GM19452 (cell line): Measurements from ENCODE around the gene BNC2.

Experiments
- ATAC-seq: cut with Tn5 transposase; IDR thresholded peaks from one replicate; pipeline ENCODE4 v1.9.1; 2021; ENCODE audit not compliant: unreplicated experiment

Gene BNC2

DNA sequence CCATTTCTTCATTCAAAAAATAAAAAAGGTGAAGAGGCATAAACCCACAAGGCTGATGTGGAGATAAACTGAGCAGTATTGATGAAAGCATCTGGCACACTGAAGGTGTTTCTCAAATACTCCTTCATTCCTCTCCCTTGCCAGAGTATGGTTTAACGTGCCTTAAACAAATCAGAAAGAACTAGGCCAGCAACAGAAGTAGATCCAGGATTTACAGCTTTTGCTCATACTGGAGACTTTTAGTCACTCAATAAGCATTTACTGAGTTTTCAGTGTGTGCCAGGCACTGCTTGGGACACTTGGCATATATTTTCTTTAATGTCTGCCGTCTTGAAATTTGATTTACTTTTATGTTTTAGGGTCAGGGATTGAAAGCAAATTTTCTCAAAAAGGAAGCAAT, 53.0 kb downstream of the BNC2 start:
- ATAC-seq, result no peak

DNA sequence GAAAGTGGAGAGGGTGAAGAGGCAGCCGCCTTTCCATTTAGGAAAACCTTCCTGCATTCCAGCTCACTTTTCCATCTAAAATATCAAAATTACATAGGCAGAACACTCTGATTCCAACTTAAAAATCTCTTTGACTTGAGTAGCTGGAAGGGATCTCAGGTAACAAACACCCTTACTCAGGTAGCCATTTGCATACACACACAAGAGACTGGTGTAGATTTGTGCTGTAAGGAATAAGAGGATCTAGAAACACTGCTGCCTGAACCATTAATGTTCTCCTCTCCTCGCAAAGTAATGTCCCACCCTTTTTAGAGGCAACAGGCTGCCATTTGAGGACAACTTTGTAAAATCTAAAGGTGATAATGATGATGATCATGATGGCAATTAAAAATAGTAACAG, 53.5 kb downstream of the BNC2 start:
- ATAC-seq, result no peak

DNA sequence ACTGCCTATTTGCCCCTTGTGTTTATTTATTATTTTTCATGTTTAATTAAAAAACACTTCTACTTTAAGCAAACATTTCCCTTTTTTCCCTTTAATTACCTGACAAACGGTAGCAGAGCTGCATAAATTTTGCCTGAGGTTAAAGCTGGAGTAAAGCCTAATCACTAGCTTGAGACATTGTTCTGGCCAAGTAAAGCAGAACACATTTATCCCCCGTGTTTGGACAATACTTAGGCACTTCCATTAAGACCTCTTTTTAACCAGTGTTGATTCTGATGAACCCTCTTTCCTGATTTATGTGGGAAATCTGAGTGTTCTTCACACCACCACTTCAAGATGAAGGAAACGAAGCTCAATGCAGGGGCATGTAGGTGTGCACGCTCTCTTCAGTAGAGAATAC, 54.5 kb downstream of the BNC2 start:
- ATAC-seq, result no peak

DNA sequence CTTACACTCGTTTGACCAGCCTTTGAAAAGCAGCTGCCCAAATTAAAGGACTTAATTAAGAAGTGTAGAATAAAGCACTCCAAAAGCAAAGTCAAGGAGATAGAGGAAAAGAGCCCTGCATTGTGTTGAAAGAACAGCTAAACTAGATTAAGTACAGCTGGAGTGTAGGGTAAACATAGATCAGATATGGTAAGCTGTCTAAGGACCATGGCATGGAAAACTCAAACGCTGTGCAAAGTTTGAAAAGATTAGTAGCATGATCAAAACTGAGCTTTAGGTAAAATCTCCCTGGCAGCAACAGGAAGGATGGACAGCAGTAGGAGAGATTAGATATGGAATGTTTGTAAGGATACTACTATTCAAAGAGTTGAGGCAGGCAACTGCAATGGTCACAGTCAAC, 55.4 kb downstream of the BNC2 start:
- no peak for ATAC-seq

DNA sequence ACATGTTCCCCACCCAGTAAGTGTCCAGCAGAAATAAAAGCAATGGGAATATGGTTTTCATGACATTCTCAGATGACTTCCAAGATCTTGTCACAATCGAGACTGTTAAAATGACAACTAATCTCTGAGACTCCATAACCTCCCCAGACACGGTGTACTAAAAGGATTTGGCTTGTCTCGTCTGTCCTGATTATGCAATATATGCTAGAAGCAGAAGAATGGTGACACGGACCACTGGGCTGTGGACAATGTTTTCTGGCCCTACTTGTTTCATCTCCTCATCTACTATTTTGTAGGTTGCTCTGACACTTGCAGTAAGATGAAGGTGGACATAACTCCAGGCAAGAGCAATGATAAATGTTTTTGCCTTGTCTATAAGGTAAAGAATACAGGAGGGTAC, 56.6 kb downstream of the BNC2 start:
- no peak for ATAC-seq

DNA sequence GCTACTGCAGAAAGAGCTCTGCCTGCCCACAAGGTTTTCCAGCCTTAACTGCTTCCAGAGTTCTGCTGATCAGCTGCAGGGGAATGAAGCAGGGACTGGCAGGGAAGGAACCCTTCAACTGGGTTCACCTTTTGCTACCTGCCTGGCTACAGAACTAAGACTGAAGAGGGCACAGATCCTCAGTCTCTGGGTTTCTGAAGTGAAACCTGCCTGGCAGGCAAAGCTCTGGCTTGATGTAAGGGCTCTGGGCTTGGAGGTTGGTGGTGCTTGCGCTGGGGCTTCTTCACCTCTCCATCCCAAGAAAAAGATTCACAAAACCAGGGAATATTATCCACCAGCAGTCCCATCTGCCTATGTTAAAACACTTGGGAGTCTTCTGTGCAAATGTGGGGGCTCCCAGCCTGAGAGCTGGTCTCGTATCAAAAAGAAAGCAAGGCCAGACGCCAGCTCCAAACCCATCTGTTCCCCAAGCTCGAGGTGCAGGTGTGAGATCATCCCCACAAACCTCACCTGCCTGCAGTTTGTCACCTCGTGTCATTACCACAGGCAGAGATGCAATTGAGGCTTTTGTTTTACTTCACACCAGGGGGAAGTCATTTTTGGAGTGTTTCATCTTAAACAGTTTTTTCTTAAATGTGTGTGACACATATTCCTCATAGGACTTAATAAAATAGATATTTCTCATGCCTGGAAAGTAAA, 58.3 kb downstream of the BNC2 start:
- ATAC-seq, result no peak

DNA sequence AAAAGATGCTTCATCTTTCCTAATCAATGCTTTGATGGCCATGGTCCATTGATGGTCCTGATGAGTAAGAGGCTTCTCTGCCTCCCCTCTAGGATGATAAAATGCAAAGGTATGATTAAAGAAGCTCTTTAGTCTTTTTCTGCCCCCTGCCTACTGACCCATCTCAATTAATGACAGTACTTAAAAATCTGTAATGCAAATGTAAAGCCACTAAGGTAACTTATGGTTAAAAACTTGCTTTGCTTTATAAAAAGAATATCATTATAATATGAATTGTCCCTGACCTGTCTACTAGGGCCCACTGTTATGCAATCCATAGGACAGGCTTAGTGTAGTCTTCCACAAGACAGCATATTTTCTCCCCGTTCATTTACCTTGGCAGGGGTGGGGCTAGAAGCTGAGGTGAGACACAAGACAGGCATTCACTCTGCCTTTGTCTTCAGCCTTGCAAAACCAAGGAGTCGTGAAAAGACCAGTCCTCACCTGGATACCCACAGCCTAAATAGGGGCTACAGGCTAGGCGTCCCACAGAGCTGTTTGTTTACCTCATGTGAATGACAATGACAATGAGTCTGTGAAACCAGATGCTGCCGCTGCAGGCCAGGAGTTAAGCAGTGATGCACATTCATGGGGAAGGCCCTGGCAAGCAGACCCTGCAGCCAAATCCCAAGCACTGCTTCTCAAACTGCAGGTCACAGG, 60.4 kb downstream of the BNC2 start:
- ATAC-seq, result no peak

DNA sequence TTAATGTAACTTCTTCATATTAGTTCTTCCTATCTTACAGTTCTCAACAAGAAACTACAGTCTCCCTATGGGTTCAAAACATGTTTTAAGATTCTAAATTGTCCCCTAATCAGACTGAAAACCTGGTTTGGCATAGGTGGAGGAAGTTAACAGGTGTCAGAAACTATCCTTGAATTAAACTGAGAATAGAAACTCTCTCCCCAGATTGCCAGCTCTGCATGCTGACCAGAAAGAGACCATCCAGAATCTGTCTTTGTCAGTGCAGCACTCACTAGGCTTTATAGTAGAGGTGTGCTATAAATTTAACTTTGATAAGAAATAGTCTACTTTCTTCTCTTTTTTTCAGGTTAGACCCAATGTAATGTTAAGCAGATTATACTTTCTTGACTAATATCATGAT, 63.8 kb downstream of the BNC2 start:
- ATAC-seq, result no peak

DNA sequence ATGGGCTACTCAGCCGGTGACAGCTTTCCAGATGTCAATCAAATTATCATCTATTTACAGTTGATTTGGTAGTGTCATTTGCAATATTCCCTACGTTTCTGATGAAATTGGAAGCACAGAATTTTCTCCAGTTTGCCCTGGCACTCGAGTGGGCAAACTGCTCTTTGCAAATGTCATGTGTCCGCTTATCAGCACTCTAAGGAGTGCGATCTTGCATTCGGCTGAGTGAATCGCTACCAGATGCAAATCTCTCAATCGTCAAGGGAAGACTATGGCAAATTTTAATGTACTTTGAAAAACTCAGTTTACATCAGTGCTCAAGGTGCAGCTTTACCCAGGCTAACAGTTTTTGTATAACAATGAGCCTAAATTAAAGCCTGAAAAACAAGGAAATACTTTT, 66.8 kb downstream of the BNC2 start:
- no peak for ATAC-seq

DNA sequence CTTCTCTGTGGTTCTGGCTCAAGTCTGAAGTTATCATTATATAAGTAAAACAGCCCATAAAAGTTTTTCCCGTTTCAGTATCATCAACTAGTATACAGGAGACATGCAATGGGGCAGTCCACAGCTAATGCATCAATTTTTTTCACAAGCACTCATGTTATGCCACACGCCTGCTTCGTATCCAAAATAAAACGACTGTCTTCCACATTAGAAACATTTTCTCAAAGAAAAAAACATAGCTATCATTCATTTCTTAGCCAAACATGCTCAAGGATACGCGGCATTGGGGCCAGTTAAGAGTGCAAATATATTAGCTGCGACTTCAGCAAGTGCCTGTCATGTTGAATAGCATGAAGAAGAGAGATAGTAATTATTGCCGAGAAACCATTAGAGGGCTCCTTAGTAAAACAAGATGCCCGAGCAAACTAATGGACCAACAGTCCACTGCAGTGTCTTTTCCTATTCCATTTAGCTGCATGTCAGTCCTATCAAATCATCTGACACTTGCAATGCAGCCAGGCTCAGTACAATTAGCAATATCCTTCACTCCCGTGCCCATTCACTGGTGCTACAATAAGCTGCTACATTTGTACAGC, 68.5 kb downstream of the BNC2 start:
- ATAC-seq, result no peak

DNA sequence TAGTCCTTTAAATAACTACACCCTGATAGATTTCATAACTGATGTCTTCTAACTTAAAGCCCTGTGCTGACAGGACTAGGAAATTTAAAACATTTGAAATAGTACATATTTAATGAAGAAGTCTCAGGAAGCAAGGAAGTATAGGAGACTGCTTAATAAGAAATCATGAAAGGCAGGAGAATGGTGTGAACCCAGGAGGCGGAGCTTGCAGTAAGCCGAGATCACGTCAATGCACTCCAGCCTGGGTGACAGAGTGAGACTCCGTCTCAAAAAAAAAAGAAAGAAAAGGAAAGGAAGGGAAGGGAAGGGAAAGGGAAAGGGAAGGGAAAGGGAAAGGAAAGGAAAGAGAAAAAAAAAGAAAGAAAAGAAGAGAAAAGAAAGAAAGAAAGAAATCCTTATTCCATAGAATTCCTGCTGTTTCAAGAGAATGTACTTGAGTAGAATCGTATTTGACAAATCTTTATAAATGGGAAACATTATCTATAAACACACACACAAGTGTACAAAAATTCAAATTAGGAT, 74.1 kb downstream of the BNC2 start:
- no peak for ATAC-seq

DNA sequence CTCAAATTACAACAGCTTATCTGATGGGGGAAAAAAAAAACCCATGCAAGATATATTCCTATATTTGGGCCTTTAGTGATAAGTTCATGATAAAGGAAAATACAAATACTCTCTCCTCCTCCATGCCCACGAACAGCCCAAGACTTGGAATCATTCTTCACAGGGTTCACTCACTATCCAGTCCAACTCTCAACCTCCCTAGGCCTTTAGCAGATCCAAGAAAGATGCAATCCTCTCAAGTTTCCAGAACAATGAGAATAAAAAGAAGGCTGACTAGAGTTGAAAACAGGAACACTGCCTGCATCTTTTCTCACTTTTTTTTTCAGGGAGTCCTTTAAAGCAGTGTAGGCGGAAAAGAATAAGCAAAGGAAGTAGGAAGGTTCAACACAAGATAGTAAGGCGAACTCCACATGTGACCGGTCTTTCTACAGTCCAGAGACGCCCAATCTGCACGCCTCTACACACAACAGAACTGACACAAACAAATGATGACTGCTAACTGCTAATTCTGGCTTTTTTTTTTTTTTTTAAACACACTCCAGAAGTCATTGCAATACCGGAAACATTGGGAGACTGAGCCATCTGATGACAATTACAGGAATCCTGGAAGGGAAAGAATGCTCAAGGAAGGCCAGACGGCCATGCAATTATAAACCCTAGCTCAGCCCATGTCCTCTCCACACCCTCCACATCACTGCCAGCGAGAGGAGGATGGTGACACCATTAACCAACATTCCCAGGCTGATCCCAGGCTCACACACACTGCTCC, 75.4 kb downstream of the BNC2 start:
- ATAC-seq, result no peak

DNA sequence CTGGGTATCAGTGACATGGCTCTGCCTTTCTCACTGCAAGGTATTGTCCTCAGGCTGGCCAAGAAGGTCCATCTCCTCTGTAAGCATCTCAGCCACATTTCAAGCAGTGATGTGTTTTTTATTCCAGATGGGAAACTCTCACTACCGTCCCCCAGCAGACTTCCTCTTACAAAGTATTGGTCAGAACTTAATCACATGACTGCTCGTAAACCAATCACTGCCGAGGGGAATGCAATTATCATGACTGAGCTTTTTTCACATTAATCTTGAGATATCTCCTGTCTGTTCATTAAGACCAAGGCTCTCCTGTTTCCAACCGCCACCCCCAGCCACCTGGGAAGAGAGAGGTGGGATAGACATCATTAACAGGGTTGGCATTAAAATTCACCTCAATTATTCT, 76.4 kb downstream of the BNC2 start:
- ATAC-seq, result no peak

DNA sequence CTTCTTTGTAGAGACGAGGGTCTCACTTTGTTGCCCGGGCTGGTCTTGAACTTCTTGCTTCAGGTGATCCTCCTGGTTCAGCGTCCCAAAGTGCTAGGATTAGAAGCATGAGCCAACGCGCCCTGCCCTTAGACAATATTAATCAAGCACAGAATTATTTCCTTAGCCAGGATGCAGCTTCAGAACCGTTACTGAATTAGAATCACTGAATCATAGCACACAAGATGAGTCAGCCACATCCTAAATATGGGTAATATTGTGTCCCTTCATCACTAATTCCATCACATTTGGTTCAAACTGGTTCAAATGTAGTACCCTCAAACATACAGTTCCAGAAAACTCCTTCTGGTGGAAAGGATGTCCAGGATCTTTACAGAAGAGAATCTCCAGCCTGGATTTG, 82.7 kb downstream of the BNC2 start:
- ATAC-seq, result no peak

DNA sequence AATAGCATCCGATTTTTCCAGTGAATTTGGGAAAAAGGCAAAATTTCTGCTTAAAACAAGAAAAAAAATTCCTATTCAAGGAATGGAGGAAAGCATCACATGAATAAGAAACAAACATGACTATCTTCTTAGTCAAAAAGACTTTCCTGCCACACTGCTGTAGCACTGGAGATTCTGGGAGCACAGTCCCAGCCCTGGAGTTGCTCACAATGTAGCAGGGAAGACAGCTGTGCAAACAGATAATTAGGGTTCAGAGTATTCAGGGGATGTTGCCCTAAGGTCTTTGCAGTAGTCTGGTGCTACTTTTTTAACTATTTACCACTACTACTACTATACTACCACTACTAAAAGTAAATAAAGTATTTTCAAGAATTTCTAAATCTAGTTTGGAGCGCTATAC, 86.5 kb downstream of the BNC2 start:
- no peak for ATAC-seq

DNA sequence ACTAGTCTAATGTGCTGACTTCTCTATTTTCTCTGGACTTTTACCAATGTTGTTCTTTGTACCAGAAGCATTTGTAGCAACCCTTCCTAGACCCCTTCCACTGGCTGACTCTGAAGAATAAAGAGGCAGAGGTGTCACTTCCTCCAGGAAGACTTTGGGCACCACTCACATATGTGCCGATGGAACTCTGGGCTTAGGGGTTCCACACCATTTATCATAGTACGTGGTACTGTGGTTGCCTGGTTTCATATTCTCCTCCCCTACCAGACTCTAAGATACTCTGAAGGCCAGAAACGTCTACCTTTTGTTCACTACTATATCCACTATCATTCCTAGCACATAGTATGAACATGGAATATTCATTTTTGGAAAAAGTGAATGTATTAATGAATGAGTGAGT, 88.0 kb downstream of the BNC2 start:
- ATAC-seq, result no peak

DNA sequence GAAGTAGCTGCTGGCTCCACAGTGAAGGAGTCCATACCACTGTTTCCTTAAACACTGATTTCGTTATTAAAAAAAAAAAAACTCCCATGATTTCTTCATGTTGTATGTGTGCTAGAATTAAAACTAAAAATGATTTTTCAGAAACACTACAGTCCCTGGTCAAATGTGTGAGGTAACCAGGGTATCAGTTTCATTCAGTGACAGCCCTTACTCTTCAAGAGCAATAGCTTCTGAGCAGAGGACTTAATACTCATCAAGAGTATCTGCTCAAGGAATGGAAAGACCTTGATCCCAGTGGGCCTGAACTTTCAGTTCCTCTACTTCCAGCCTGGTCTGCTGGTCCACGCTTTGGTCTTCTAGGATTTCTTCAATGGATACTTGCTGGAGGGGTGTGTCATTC, 95.1 kb downstream of the BNC2 start:
- no peak for ATAC-seq

DNA sequence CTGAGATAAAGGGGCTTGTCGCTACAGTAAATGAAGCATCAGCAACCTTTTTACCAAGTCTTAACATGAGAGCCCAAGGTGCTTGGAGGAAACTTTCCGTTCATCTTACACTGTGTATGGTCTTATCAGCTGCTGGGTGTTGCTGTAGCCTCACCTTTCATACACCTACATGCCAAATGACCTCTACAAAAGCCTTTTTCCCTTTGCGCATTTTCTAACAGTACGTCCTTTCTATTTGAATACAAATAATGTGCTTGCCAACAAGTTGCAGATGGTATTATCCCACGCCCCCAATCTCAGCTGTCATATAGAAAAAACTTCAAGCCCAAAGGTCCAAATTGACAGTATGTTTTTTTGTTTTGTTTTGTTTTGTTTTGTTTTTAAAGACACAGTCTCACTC, 96.9 kb downstream of the BNC2 start:
- ATAC-seq, result no peak

DNA sequence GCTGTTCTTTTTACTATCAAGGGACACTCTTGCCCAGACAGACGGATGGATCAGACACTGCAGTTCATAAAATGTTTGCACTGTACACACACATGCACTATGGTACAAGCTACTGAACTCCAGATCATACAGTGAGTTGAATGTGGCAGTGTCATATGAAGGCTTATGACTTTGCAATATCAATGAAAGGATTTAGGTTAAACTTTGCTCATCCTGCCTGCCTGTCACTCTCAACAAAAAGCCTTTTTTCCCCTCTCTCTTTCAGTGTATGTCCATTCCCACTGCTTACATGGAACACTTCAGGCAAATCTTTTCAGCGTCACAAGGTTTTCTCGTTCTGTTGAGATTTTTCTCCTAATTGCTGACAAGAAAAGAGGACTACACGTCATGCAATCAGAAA, 97.4 kb downstream of the BNC2 start:
- ATAC-seq, result no peak

DNA sequence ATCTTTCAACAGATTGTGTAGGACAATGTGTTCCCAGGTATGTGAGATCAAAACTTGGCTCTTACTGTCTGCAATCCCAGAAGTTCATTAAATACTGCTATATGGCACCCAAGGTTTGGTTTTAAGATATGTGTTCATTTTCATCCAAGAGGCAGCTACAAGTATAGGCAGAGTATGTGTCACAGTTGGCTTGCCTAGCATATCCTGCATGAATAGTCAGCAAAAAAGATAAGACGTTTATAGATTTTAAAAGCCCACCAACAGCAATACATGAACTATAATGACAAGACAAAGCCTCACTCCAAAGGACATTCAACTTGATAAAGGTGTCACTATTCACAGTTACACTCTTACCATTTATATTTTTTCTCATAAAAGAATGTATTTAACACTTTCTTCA, 99.1 kb downstream of the BNC2 start:
- ATAC-seq, result no peak

DNA sequence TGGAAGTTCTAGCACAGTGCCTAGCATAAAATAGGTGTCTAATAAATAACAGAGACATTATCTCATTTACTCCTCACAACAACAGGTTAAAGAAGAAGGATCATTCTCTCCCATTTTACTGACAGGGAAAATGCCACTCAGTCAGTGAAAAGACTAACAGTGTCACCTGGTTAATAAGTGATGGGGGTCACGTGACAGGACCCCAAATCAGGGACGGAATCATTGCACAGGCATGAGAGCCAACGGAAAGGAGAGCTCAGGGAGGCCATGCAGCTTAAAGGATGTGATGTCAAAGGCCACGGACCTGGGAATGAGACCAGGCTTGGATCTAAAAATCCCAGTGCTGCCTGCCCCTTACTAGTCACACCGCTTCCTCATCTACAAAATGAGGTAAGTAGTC, 101.2 kb downstream of the BNC2 start:
- no peak for ATAC-seq

DNA sequence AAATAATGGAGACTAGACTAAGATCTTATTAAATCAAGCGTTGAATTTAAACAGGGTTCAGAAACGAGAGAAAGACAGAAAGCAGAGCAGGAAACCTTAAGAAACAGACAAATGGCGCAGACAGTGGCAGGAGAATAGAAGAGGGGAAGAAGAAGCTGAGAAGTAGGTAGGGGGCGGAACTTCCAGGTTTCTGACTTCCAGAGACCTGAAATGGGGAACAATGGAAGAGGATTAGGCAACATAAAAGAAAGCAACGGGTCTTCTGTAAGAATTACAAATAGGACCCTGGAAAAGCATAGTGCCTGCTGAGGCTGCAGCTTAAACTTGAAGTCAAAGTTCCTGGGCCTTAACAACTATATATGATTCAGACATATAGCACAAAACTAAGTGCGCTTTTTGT, 101.7 kb downstream of the BNC2 start:
- ATAC-seq, result no peak
